Right hindlimb (tissue), 1 donor: ENCODE results near the gene SUGP2.

ENCODE experiments used
- DNase-seq: peaks from one replicate; pipeline ENCODE4 v3.0.0-alpha.2; 2018

The SUGP2 gene

DNA sequence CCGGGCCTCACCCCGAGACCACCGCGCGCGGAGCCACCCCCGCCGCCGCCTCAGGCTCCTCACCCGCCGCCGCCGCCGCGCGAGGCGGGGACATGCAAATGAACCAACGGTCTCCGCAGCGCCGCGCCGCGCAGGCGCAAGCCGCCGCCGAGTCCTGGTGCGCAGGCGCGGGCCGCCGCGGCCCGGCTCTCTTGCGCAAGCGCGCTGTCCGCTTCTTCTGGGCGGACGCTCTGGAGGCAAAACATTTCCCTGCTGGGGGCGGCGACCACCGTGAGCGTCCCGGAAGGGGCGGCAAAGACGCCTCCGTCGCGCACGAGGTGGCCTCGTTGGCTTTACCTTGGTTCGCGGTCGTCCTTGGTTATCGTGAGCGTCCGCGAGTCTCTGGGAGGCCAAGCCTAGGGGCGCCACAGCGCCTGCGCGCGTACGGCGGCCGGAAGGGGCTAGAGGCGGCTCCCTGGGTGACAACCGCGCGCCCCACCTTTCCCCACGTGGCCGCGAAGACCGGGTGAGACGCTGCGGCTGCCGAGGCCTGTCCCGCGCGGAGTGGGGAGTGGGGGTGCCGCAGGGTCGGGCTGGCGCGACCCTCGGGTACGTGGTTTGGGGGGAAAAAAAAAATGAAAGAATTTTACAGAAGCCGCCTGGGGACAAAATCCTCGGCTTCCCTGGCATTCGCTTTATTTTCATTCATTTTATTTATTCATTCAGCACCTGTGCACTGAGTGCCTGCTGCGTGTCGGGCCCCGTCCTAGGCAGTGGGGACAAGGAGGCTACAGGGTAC lies at the start of gene SUGP2, which contains the start of gene ARMC6:
SUGP2 (minus strand) TSS at position 92 of the 778 bp plus-strand sequence. CDS start 2,446 bp downstream, outside the sequence.
ARMC6 (plus strand) TSS at position 178 of the 778 bp plus-strand sequence. CDS start 607 bp downstream, outside the sequence.
- DNase-seq: peak; percentile 94

- DNase-seq: no peak
These were observed 48.4 kb upstream of the SUGP2 start for GRCh38 chr19:19081642-19082151.

- no peak for DNase-seq
These were observed 46.3 kb upstream of the SUGP2 start for GRCh38 chr19:19079571-19079970.

GRCh38 chr19:19078801-19079200 lies 45.5 kb upstream of the SUGP2 start:
- no peak for DNase-seq

GRCh38 chr19:19077103-19077502 lies 43.8 kb upstream of the SUGP2 start:
- no peak for DNase-seq

GRCh38 chr19:19076476-19076875 lies 43.2 kb upstream of the SUGP2 start:
- DNase-seq: no peak

- no peak for DNase-seq
These were observed 41.8 kb upstream of the SUGP2 start for GRCh38 chr19:19075126-19075525.

GRCh38 chr19:19074196-19074882 lies 41.0 kb upstream of the SUGP2 start:
- no peak for DNase-seq

DNA sequence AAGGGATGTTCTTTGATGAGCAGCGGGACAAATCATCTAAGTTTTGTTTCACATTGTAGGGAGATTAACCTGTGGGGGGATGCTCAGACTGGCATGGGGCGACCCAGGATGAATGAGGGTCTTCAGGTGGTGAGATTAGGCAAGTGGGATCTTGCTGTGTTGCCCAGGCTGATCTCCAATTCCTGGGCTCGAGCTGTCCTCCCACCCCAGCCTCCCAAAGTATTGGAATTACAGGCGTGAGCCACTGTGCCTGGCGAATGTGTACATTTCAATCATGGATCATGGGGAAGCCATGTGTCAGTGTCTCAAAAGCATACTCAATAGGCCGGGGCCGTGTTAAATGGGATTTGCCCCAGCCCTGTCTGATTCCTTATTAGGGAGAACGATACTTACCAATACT lies 38.6 kb upstream of the SUGP2 start:
- DNase-seq: no peak

DNA sequence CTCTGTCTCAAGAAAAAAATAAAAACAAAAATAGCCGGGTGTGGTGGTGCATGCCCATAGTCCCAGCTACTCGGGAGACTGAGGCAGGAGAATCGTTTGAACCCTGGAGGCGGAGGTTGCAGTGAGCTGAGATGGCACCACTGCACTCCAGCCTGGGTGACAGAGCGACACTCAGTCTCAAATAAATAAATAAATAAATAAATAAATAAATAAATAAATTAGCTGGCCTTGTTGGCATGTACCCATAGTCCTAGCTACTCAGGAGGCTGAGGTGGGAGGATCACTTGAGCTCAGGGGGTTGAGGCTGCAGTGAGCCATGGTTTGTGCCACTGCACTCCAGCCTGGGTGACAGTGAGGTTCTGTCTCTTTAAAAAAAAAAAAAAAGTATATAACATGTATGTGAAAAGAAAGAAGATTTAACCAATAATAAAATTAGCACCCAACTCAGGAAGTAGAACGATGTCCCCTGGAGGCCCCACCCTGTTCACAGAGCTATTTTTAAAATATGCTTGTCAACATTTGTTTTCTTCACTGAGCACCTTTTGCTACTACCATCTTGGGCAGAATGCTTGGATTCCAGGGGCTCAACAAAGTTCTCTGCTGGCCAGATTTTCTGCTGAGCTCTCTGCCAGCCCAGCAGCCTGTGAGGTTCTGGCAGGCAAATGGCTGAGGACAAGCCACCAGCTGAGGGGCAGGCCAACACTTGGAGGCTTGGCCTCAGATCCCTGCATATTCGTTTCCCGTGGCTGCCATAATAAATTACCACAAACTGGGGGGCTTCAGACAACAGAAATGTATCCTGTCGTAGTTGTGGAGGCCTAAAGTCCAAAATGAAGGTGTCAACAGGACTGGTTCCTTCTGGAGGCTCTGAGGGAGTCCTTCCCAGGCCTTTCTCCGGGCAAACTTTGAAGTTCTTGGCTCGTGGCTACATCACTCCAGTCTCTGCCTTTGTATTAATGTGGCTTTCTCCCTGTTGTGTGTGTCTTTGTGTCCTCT lies 35.6 kb upstream of the SUGP2 start:
- DNase-seq: no peak

- DNase-seq: no peak
These were observed 34.2 kb upstream of the SUGP2 start for GRCh38 chr19:19067276-19068072.

GRCh38 chr19:19064811-19065745 lies 31.8 kb upstream of the SUGP2 start:
- no peak for DNase-seq

GRCh38 chr19:19064098-19064722 lies 30.9 kb upstream of the SUGP2 start:
- no peak for DNase-seq

DNA sequence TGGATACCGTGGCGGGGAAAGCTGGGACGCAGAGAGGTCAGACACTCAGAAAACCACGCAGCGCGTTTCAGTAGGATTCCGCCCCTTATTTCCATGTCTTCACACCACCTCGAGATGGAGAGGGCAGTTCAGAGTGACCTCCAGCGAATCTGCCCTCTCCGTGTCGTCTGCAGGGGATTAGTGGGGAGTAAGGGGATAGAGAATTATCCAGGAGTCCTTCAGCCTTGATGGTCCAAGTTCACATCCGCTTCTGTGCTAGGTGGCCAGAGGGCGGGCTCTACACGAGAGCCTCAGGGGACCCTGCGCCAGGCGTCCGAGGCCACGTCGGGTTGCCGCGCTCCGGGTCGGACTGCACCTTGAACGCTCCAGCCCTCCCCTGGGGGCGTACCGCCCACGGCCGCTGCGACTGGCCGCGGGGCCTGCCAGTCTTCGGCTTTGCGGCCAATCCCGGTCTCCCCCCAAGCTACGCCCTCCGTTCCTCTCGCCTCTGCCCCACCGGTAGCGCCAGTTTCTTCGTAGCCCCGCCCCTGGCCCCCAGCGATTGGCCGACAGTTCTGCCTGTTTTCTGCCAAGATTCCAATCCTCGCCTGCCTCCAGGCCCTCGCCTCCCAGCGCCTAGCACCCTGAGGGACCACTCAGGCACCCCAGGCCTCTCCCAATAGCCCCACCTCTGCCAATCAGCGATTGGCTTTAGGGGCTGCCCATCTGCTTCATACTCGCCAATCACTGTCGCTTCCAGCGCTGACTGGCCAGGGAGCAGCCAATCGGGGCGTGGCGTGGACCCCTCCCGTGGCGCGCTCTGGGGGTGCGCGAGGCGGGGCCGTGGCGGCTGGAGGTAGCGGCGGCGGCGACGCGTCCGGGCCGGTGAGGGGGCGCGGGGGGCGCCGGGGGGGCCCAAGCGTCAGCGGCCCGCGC lies 30.1 kb upstream of the SUGP2 start, which contains the start of gene SLC25A42:
SLC25A42 (plus strand) TSS at position 812 of the 915 bp plus-strand sequence. CDS start 32,131 bp downstream, outside the sequence.
- DNase-seq: peak; percentile 100

DNA sequence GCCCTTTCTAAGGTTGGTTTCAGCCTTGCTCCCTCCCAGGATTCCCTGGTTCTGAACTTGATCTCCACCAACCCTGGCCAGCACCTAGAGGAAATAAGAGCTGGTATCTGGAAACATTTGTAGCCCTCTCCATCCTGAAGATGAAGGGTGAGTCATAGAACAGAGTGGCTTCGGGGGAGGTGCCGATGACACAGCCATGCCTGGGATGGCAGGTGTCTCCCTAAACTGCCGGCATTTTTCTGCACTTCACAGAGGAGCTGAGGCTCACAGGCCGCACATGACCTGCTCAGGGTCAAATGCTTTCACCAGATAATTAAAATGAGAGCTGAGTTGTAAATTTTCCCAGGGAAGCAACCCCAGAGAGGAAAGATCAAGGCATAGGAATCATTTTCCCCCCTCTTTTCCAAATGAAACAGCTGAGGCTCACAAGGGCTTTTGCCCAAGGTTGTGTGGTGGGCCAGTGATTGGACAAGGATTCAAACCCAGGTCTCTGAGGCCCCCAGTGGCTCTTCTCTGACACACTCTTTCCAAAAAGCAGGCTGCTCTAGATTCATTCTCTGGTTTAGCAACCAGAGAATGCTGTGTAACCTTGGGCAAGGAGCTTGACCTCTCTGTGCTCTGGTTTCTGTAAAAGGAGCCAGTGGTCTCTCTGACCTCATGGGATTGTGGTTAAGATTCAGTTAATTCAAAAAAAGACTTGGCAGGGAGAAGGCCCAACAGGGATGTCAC lies 29.3 kb upstream of the SUGP2 start:
- no peak for DNase-seq

- DNase-seq: no peak
These were observed 28.2 kb upstream of the SUGP2 start for GRCh38 chr19:19061506-19061905.

DNA sequence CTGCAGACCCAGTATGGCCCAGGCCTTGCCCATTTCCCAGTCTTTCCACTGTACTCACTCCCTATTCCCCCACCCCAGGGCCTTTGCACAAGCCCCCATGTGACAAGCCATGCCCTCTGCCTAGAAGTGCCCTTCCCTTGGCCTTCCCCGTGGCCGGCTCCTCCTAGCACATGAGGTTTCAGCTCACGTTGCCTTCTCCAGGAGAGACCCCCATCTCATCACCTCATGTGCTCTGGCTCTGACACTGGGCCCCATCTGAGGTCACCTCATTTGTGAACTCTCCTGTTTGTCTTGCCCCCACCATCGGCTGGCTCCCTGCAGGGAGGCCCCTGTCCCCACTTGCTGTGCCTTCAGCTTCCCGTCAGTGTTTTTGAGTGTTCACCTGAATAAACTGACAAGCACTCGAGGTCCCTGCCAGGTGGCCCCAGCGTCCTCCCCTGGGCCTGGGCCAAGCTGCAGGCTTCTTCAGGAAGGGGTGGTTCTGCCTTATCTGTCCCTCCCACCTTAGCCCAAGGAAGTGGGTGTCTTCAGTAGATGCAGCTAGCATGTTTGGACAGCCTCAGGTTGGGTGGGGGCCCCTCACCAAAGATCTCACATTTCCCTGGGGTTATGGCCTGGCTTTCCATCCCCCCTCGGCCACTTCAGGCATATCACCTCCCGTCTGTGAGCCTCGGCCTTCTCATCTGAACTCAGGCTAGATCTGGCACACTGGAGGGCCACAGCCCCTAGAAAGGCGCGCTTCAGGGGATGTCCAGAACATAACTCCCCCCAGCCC lies 26.7 kb upstream of the SUGP2 start:
- DNase-seq: no peak
